Astrocyte (in vitro differentiated cells and primary cell): ENCODE measurements around the gene CLNK. TPM values are rescaled to one million over a fixed set of nuclear protein-coding genes. Genes with fewer than 3 reads are reported as not detected.

Source experiments
- DNase-seq: peaks from one replicate; pipeline ENCODE4 v3.0.0-alpha.2; 2010; ENCODE audit warnings: low read depth
- FAIRE-seq: peaks from 2 replicates; lab custom pipeline; 2011; peaks lifted over from hg19 to GRCh38; lab: Jason Lieb, UNC
- H2AFZ ChIP-seq: 2 replicates; pipeline ENCODE4 v1.6.0; 2012; ENCODE audit warnings: low read depth, low read length, inconsistent platforms
- H3K27ac ChIP-seq: 2 replicates; pipeline ENCODE4 v1.5.1; 2011; ENCODE audit warnings: low read depth, low read length, inconsistent platforms
- H3K27me3 ChIP-seq: 2 replicates; pipeline ENCODE4 v1.6.0; 2011; ENCODE audit warnings: low read length, inconsistent platforms; ENCODE audit not compliant: insufficient read depth
- H3K36me3 ChIP-seq: 2 replicates; pipeline ENCODE4 v1.5.1; 2011; ENCODE audit warnings: low read length, inconsistent platforms; ENCODE audit not compliant: insufficient read depth
- H3K4me1 ChIP-seq: 2 replicates; pipeline ENCODE4 v1.5.1; 2011; ENCODE audit warnings: low read length, inconsistent platforms; ENCODE audit not compliant: insufficient read depth
- H3K4me2 ChIP-seq: 2 replicates; pipeline ENCODE4 v1.6.0; 2012; ENCODE audit warnings: low read length, inconsistent platforms
- H3K4me3 ChIP-seq: 2 replicates; pipeline ENCODE4 v1.5.1; 2011; ENCODE audit warnings: low read depth, mild to moderate bottlenecking, low read length, inconsistent platforms; ENCODE audit not compliant: insufficient read depth
- H3K79me2 ChIP-seq: 2 replicates; pipeline ENCODE4 v1.6.0; 2012; ENCODE audit warnings: mild to moderate bottlenecking, low read length, inconsistent platforms; ENCODE audit not compliant: insufficient read depth
- H3K9ac ChIP-seq: 2 replicates; pipeline ENCODE4 v1.6.0; 2012; ENCODE audit warnings: mild to moderate bottlenecking, low read length, inconsistent platforms
- H3K9me3 ChIP-seq: 2 replicates; pipeline ENCODE4 v1.5.1; 2012; ENCODE audit warnings: low read depth, mild to moderate bottlenecking, low read length, inconsistent platforms; ENCODE audit not compliant: insufficient read depth
- H4K20me1 ChIP-seq: 2 replicates; pipeline ENCODE4 v1.6.0; 2012; ENCODE audit warnings: low read length, inconsistent platforms; ENCODE audit not compliant: insufficient read depth
- H3K27ac Mint-ChIP-seq: one replicate; pipeline ENCODE4 v1.8.0; 2021; ENCODE audit warnings: mild to moderate bottlenecking, mixed read lengths; ENCODE audit not compliant: unreplicated experiment
- H3K27me3 Mint-ChIP-seq: one replicate; pipeline ENCODE4 v1.8.0; 2021; ENCODE audit warnings: low read depth, mixed read lengths; ENCODE audit not compliant: unreplicated experiment
- H3K36me3 Mint-ChIP-seq: one replicate; pipeline ENCODE4 v1.8.0; 2021; ENCODE audit warnings: low read depth, mixed read lengths; ENCODE audit not compliant: unreplicated experiment
- H3K4me1 Mint-ChIP-seq: one replicate; pipeline ENCODE4 v1.8.0; 2021; ENCODE audit warnings: low read depth, mixed read lengths; ENCODE audit not compliant: unreplicated experiment
- H3K4me3 Mint-ChIP-seq: one replicate; pipeline ENCODE4 v1.8.0; 2021; ENCODE audit warnings: mild to moderate bottlenecking, moderate library complexity, mixed read lengths; ENCODE audit not compliant: unreplicated experiment
- H3K9me3 Mint-ChIP-seq: one replicate; pipeline ENCODE4 v1.8.0; 2021; ENCODE audit warnings: mild to moderate bottlenecking, mixed read lengths; ENCODE audit not compliant: unreplicated experiment
- EZH2 ChIP-seq: IDR thresholded peaks from 2 replicates; pipeline ENCODE4 v1.6.1; 2012; ENCODE audit warnings: mild to moderate bottlenecking, low read length, inconsistent platforms; ENCODE audit not compliant: insufficient read depth
- total RNA-seq: library from RNA; stranded (reverse); gene quantifications from 2 replicates; pipeline ENCODE4 v1.2.1, GENCODE V29; 2021
- TF ChIP-seq, protein P1 (sequence below): IDR thresholded peaks from 2 replicates; pipeline ENCODE4 v1.5.1; 2011; ENCODE audit warnings: low read depth, mild to moderate bottlenecking, inconsistent platforms, low read length, moderate library complexity; ENCODE audit not compliant: insufficient read depth

CLNK gene
- total RNA-seq, 1 donor from 2014 or later: not detected

DNA sequence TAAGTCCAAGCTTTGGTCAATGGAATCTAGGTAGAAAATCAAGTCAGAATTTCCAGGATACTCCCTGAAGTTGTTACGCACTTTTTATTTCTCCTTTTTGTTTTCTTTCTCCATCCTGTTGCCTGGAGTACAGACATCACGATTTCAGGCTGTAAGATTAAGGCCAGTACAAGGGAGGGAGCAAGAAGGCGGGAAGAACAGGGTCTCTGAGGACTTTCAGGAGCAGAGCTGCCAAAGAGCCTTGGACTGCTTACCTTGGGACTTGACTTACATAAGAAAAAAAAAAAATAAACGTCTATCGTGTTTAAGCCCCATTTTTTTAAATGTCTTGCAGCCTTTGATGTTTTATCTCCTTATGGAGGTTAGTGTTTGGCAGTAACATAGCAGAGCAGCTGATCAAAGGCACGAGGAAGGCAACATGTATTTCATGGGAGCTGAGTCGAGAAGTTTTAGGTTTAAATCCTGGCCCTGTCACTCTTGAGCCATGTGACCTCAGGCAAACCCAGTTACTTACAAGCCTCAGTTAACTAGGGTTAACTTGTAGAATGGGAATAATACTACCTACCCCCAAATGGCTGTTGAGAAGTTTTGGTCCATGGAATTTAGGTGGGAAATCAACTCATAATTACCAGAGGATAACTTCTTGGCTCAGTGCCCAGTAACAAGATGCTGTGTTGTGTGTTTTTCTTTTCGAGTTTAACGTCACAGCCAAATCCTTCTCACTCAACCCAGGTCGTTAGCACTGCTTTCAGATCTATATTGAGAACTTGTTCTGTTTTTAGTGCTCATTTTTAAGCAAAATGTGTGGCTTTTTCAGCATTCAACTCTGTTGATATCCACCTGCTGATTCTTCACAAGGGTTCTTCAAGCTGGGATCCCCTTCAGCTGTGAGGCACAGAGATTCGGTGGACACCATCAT is 106.8 kb downstream of the CLNK start:
- Histone ChIP-seq H3K9ac (no peak overlapping the region), H3K9me3 (no peaks in the 10 kb centered on the region), H4K20me1 (no peaks in the 10 kb centered on the region), H3K4me2 (no peak overlapping the region), H3K4me3 (no peak overlapping the region), H3K27ac (no peak overlapping the region), H2AFZ (no peak overlapping the region), H3K79me2 (no peaks in the 10 kb centered on the region), H3K4me1 (peaks cover 4% of the 10 kb centered on the region), H3K27me3 (peaks cover 2% of the 10 kb centered on the region), H3K36me3 (no peaks in the 10 kb centered on the region)
- TF ChIP-seq, protein P1, sequence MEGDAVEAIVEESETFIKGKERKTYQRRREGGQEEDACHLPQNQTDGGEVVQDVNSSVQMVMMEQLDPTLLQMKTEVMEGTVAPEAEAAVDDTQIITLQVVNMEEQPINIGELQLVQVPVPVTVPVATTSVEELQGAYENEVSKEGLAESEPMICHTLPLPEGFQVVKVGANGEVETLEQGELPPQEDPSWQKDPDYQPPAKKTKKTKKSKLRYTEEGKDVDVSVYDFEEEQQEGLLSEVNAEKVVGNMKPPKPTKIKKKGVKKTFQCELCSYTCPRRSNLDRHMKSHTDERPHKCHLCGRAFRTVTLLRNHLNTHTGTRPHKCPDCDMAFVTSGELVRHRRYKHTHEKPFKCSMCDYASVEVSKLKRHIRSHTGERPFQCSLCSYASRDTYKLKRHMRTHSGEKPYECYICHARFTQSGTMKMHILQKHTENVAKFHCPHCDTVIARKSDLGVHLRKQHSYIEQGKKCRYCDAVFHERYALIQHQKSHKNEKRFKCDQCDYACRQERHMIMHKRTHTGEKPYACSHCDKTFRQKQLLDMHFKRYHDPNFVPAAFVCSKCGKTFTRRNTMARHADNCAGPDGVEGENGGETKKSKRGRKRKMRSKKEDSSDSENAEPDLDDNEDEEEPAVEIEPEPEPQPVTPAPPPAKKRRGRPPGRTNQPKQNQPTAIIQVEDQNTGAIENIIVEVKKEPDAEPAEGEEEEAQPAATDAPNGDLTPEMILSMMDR: no peak
- TF ChIP-seq EZH2: no peak
- H3K4me3 Mint-ChIP-seq: no peak overlapping the region
- H3K27me3 Mint-ChIP-seq: peaks cover 37% of the 10 kb centered on the region
- DNase-seq (no peak), FAIRE-seq (no peak)
- no peaks in the 10 kb centered on the region for H3K4me1 Mint-ChIP-seq
- no peaks in the 10 kb centered on the region for H3K9me3 Mint-ChIP-seq
- peaks cover 2% of the 10 kb centered on the region for H3K36me3 Mint-ChIP-seq
- H3K27ac Mint-ChIP-seq: no peak overlapping the region

DNA sequence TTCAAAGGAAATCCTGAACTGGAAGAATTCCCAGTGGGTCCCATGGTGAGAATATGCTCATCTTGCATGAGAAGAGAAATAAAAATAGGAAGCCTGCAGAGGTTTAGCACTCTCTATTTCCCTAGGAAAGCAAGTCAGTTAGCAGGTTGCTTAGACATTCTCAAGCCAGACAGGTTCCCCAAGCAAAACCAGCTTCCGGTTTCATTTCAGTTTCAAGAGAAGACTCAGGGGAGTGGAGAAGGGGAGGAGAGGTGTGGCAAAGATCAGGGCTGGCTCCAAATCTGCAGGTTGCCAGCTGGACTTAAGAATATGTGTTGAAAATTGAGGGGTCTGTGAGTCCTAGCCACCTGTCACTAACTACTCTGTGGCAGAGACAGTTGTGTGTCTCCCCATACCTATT is 107.5 kb downstream of the CLNK start:
- Histone ChIP-seq H3K27ac (no peak overlapping the region), H3K79me2 (no peaks in the 10 kb centered on the region), H3K4me2 (no peak overlapping the region), H3K4me1 (no peaks in the 10 kb centered on the region), H3K4me3 (no peak overlapping the region), H3K36me3 (no peaks in the 10 kb centered on the region), H3K9ac (no peak overlapping the region), H2AFZ (no peak overlapping the region), H3K27me3 (peaks cover 2% of the 10 kb centered on the region), H4K20me1 (no peaks in the 10 kb centered on the region), H3K9me3 (no peaks in the 10 kb centered on the region)
- H3K27ac Mint-ChIP-seq: no peak overlapping the region
- H3K9me3 Mint-ChIP-seq: no peaks in the 10 kb centered on the region
- peaks cover 37% of the 10 kb centered on the region for H3K27me3 Mint-ChIP-seq
- TF ChIP-seq, protein P1: no peak
- no peak for TF ChIP-seq EZH2
- H3K4me1 Mint-ChIP-seq: peaks cover under 1% of the 10 kb centered on the region
- peaks cover 2% of the 10 kb centered on the region for H3K36me3 Mint-ChIP-seq
- DNase-seq (no peak), FAIRE-seq (no peak)
- no peak overlapping the region for H3K4me3 Mint-ChIP-seq

DNA sequence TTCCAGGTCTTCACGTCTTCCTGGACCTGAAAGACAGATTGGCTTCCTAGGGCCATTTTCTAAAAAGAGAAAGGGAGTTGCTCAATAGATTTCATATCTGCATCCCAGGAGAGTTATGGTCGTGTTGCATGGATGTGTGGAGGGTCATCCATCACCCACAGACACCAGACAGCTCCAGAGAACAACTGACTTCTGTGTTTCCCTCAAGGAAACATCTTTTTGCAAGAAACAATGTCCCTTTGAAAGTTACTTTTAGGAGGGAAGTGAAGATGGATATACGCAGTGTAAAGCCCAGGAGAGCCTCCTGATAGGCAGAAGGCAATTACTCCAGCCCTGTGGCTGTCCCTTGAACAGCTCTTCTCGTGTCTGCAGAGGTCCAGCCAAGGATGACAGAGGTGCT is 108.3 kb downstream of the CLNK start:
- Mint-ChIP-seq H3K27me3 (peaks cover 37% of the 10 kb centered on the region), H3K36me3 (peaks cover 2% of the 10 kb centered on the region), H3K4me1 (peaks cover 4% of the 10 kb centered on the region), H3K4me3 (no peak overlapping the region), H3K9me3 (no peaks in the 10 kb centered on the region), H3K27ac (no peak overlapping the region)
- no peak for TF ChIP-seq EZH2
- TF ChIP-seq, protein P1: no peak
- Histone ChIP-seq H3K4me3 (no peak overlapping the region), H3K79me2 (no peaks in the 10 kb centered on the region), H3K27ac (no peak overlapping the region), H3K9me3 (no peaks in the 10 kb centered on the region), H2AFZ (no peak overlapping the region), H3K4me2 (no peak overlapping the region), H4K20me1 (no peaks in the 10 kb centered on the region), H3K4me1 (no peaks in the 10 kb centered on the region), H3K9ac (no peak overlapping the region), H3K36me3 (no peaks in the 10 kb centered on the region), H3K27me3 (peaks cover 2% of the 10 kb centered on the region)
- DNase-seq (no peak), FAIRE-seq (no peak)
